HepG2 (cell line): ENCODE data around the gene NDUFAF3.

Experiments used
- CEBPB ChIP-seq: IDR thresholded peaks from 2 replicates; pipeline ENCODE4 v1.6.1; 2011; ENCODE audit warnings: low read depth, low read length, improper control_type of control experiment, borderline replicate concordance
- CHD2 ChIP-seq: IDR thresholded peaks from 2 replicates; pipeline ENCODE4 v1.6.1; 2011; ENCODE audit warnings: low read depth, low read length, improper control_type of control experiment
- HNF4A ChIP-seq: sonication (generic); formaldehyde crosslinking; IDR thresholded peaks from 2 replicates; pipeline ENCODE4 v1.4.0; 2020; ENCODE audit warnings: missing genetic modification reagents
- KLF9 ChIP-seq: IDR thresholded peaks from 2 replicates; pipeline ENCODE4 v1.6.1; 2016; ENCODE audit warnings: low read depth
- PATZ1 ChIP-seq: sonication (generic); formaldehyde crosslinking; IDR thresholded peaks from 2 replicates; pipeline ENCODE4 v1.4.0; 2020; ENCODE audit warnings: missing genetic modification reagents
- POLR2AphosphoS5 ChIP-seq: IDR thresholded peaks from 2 replicates; pipeline ENCODE4 v1.6.1; 2012; ENCODE audit warnings: low read depth, low read length
- RAD51 ChIP-seq: fragments of 450-650 bp; IDR thresholded peaks from 2 replicates; pipeline ENCODE4 v1.6.1; 2016; ENCODE audit warnings: borderline replicate concordance
- SMC3 ChIP-seq: IDR thresholded peaks from 2 replicates; pipeline ENCODE4 v1.6.1; 2011; ENCODE audit warnings: low read length, improper control_type of control experiment
- TARDBP ChIP-seq: sonication (generic); formaldehyde crosslinking; IDR thresholded peaks from 2 replicates; pipeline ENCODE4 v1.8.0; 2022; ENCODE audit warnings: mild to moderate bottlenecking, missing genetic modification reagents
- YEATS4 ChIP-seq: sonication (generic); formaldehyde crosslinking; IDR thresholded peaks from 2 replicates; pipeline ENCODE4 v1.4.0; 2020; ENCODE audit warnings: missing genetic modification reagents, borderline replicate concordance
- YY1 ChIP-seq: IDR thresholded peaks from 2 replicates; pipeline ENCODE4 v1.6.1; 2011; ENCODE audit warnings: low read length, low read depth, moderate library complexity, mild to moderate bottlenecking; ENCODE audit not compliant: insufficient read depth, insufficient replicate concordance
- ZBTB33 ChIP-seq: sonication (generic); formaldehyde crosslinking; IDR thresholded peaks from 2 replicates; pipeline ENCODE4 v1.4.0; 2020; ENCODE audit warnings: missing genetic modification reagents
- ZBTB37 ChIP-seq: sonication (generic); formaldehyde crosslinking; IDR thresholded peaks from 2 replicates; pipeline ENCODE4 v1.4.0; 2020; ENCODE audit warnings: mild to moderate bottlenecking, missing genetic modification reagents
- TF ChIP-seq, protein P1 (sequence below): sonication (generic); formaldehyde crosslinking; IDR thresholded peaks from 2 replicates; pipeline ENCODE4 v1.5.0; 2020; ENCODE audit warnings: mild to moderate bottlenecking, missing genetic modification reagents, moderate library complexity

- TF ChIP-seq, protein P1, sequence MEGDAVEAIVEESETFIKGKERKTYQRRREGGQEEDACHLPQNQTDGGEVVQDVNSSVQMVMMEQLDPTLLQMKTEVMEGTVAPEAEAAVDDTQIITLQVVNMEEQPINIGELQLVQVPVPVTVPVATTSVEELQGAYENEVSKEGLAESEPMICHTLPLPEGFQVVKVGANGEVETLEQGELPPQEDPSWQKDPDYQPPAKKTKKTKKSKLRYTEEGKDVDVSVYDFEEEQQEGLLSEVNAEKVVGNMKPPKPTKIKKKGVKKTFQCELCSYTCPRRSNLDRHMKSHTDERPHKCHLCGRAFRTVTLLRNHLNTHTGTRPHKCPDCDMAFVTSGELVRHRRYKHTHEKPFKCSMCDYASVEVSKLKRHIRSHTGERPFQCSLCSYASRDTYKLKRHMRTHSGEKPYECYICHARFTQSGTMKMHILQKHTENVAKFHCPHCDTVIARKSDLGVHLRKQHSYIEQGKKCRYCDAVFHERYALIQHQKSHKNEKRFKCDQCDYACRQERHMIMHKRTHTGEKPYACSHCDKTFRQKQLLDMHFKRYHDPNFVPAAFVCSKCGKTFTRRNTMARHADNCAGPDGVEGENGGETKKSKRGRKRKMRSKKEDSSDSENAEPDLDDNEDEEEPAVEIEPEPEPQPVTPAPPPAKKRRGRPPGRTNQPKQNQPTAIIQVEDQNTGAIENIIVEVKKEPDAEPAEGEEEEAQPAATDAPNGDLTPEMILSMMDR (CRISPR knock-in tag): no peak
- no peak for TF ChIP-seq POLR2AphosphoS5
- TF ChIP-seq TARDBP: no peak
- no peak for TF ChIP-seq SMC3
- TF ChIP-seq KLF9 (CRISPR knock-in tag): no peak
- no peak for TF ChIP-seq YY1
- no peak for TF ChIP-seq YEATS4
- TF ChIP-seq ZBTB33 (CRISPR knock-in tag): no peak
- TF ChIP-seq CEBPB: no peak
- no peak for TF ChIP-seq CHD2
- no peak for TF ChIP-seq RAD51
- no peak for TF ChIP-seq PATZ1
- no peak for TF ChIP-seq ZBTB37 (CRISPR knock-in tag)
- TF ChIP-seq HNF4A (CRISPR knock-in tag): no peak
Observed at GRCh38 chr3:49015072-49015471, 6.8 kb upstream of the NDUFAF3 start.
